NCI-H345 treated with DMSO at 0.1 percent for 48 hours (cell line): ENCODE data around the gene SH3RF1.

Source experiments
- DNase-seq: peaks from one replicate; lab custom pipeline; 2025; ENCODE audit not compliant: unreplicated experiment; lab: John Stamatoyannopoulos, UW

Gene SH3RF1

DNA sequence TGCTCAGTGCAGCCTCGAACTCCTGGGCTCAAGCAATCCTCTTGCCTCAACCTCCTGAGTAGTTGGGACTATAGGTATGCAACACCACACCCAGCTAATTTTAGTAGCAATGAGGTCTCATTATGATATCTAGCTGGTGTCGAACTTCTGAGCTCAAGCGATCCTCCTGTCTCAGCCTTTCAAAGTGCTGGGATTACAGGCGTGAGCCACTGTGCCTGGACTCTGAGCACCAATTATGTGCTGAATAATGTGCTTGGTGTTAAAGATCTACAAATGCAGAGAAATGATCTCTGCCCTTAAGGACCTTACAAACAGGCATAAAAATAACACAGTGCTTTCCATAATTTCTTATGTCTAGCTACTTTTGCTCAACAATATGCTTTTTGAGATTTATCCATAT is 131.7 kb downstream of the SH3RF1 start:
- DNase-seq = no peak

DNA sequence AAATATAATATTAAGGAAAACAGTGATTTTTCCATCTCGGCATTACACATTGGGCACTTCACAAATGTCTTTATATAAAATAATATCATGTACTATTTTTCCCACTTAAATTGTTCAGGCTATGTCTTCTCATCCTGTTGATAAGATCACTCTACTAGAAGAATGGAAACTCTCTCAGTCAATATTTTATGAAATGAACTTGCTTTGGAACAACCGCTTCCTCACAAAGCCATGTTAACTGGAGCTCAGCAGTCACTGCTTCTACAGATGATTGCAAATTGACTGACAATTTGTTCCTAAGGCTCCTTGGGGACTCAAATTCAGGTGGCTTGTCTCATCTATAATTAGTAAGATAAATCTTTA is 133.2 kb downstream of the SH3RF1 start:
- no peak for DNase-seq

DNA sequence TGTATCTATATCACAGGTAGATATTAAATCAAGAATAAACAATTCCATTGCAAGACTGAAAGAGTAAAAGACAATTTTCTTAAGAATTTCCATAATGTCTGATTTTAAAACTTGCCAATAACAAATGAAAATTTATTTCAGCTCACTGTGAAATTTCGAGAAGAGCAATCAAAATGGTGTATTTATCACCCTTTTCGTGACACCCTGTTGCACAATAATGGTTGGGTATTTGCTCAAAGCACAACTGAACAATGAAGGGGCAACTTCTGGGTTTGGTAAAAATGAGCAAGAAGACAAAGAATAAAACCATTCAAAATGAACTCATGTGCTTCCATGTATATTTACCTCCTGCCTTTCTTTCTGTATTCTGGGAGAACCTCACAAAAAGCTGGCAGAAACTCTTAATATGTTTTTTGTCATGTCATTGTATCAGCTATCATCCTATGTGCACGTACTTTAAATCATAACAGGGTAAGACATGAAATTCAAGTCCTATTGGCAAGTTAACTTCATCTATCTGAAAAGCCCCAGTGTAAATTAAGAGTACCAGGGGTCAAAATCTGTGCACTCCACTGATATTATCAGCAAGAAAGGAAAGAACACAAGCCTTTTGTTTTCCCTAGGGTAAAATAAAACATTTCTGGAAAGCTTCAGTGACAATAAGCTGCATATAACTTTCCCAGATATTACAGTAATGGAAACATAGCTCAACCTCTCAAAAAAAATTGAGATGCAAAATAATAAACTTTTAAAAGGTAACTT is 133.8 kb downstream of the SH3RF1 start:
- no peak for DNase-seq

DNA sequence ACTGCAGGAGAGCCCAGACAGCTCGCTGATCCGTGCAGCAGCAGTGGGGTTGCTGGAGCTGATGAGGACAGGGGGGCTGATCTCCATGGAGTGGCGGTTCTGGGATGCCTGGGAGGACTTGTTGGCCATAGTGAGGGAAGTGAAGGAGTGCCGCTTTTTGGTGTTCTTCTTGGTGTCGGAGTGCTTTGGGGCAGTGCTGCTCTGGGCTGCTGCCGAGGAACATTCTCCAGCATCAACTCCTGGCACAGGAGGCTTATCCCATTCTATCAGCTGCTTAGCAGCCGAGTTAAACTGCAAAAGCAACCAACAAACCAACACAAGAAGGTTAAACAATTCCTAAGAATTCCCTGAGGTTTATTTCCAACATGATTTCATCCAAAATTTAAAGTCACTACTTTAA is 134.4 kb downstream of the SH3RF1 start:
- no peak for DNase-seq

DNA sequence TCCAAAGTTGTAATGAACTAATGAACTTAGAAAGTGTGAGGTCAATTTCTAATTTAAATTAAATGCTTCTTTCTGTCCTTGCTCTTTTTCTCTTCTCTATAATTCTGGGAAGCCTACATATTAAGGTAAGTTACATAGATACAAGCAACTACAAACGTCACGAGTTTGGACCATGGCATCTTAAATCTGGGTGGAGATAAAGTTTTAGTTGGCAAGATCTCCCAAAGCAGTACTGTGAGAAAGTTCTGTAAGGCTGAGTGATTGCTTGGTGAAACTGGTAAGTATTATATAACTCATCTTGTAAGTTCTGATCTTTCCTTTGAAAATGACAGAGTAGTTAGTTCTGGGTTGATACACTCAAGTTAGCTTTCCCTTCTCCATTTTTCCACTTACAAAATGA is 135.0 kb downstream of the SH3RF1 start:
- no peak for DNase-seq

DNA sequence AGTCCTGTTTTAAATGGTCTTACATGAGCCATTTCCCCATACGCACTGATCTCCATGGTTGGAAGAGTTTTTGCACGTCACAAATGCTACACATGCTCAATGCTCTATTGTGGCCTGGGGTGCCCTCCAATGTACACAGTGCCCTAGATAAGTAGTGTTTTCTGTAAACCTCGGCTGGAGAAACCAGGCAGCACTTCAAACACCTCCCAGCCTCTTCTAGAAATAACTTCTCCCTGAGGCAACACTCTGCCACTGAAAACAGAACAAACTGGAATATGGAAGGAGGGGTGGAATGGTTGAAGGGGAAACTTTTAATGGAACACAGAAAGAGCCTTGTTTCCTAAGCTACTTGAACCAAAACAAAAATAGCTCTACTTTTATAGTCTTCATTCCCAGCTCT is 136.8 kb downstream of the SH3RF1 start:
- DNase-seq = no peak

DNA sequence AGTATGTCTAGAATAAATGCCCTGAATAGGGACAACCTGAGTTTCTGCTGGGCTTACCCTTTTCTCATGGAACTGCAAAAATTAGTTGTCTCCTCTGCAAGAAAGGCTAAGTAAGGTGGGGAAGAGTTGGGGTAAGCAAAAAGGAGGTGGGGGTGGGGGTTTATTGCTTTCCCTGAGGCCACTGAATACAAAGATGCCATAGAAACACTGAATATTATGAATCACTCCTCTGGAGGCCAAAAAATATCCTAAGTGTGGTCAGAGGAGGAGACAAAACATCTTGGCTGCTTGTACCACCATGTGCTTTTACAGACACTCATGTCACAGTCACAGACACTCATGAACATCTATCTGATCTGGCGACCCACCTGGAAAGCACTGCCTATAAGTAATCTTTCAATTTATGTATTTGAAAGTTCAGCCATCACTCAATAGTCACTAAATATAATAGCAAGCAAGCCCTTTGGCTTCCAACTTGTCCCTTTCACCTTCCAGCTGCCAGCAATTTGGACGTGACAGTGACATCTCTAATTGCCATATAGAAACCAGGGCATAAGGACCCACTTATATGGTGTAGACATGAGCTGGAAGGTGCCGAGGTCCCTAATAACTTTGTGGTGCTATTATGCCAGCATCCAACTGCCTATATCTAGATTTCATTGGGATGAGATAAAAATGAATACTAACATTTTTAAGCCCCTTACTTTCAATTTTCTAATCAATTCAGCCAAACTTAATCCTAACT is 138.0 kb downstream of the SH3RF1 start:
- no peak for DNase-seq

DNA sequence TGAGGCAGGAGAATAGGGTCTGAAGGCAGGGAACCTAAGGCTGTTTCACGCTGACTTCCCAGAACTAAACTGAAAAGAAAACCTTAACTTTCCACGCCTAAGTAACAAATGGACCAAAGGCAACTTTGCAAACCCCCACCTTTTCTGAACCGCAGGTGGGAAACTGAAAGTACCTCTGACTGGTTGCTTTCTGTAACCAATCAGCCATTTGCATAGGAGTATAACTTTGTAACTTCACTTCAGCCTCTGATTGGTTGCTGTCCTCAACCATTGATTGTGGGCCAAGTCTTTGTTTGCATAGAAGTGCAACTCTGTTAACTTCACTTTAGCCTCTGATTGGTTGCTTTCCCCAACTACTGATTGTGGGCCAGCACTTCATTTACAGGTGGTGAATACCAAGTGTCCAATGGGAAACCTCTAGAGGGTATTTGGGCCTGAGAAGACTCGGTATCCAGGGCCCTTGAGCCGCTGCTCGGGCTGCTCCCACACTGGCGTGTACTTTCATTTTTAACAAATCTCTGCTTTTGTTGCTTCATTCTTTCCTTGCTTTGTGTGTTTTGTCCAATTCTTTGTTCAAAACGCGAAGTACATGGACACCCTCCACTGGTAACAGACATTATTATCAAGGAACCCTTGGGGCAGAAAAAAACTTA is 139.1 kb downstream of the SH3RF1 start:
- DNase-seq = no peak

DNA sequence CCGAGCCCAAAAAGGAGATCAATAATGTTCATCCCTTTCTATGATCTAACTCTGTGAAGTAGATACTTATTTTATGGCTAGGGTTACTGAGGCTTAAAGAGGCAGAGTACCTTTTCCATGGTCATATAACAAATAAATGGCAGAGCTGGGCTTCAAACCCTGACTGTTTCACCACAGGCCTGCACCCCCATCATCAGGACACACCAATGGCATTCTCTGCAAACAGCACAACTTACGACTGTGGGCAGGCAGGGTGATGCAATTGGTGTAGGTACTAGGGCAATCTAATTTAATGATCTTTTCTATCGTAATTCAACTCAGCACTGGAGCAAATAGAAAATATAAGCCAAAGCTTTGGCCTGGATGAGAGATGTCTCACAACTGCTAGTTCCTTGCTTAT is 141.9 kb downstream of the SH3RF1 start:
- no peak for DNase-seq

DNA sequence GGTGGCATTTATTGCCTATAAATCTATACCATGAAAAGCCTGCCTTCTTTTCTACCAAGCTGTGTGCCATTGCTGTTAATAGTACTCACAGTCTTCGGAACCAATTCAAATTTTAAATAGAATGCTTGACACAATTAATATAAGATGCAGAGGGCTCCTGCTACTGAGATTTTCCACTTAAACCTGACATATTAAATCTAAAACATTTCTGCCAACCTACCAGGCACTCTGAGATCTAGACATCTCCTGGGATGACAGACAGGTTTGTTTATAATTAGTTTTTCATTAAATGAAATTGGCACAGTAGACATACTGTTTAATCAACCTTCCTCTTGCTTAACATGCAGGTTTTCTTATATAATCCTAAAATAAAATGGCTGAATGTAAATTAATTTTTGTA is 143.4 kb downstream of the SH3RF1 start:
- no peak for DNase-seq

DNA sequence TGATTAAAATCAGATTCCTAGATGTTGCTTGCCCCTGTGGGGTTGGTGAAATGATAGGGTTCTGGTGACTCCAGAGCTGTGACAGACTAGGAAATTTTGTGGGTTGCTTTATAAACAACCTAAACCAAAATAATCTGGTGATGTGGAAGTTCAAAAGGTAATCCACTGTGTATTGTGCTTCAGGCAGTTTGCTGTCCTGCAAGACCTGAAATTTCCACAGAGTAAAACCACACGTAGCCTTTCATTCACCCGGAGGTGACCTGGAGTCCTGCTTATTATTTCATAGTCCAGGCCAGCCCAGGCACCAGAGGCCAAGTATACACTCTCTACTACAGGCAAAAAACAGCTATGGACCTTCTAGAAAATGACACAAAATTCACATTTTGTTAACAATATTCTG is 146.1 kb downstream of the SH3RF1 start:
- DNase-seq = no peak

DNA sequence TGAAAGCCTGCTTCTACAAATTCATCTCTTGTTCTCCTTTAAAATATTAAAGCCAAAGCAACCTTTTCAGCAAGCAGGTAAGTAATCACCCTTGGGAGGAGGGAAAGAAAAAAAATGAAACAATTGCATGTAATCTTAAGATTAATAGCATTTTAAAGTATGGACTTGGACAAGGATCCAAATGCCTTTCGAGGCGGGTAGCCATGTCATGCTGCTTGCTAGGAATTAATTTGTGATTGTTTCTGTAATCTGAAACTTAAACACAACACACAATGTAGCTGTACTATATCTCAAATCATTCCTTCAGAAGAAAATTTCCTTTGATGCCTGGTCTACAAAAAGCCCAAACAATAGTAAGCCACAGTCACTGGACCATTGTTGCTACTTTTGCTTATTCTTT is 148.3 kb downstream of the SH3RF1 start:
- DNase-seq = no peak

DNA sequence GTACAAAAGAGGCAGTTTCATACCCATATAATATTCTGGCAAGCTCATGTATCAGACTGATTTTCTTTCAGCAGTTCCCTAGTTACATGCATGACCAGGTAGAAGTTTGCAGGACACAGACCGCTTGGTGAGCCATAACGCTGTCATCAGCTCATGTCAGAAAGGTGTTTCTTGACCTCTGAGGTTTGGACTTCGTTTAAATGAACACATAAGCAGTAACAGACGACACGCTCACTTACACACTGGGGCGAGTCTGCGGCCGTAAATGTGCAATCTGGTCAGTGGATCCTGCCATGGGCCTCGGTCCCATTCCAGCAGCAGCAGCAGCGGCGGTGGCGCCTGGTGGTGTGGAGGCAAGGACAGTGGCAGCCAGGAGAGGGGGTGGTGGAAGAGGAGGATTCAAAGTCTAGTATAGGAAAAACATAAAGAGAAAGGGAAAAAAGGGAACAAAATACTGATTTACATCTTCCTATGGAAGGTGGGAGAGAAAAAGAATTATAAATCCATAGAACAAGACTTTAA is 148.8 kb downstream of the SH3RF1 start:
- no peak for DNase-seq

DNA sequence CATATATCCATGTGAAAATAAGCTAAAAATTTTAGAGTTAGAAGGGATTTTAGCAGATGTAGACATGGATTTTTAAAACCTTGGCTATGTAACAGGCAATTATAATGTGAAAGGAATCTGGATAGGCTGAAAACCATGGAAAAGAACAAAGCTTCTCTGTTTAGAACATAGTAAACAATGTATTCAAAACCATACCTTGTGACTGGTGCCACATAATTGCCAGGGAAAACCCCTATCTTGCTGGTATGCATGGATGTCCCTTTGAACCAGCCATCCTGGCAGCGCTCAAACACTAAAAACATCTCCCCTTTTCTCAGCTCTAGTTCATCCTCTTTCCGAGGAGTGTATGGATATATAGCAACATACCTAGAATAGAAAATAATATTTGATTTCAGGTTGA is 150.1 kb downstream of the SH3RF1 start:
- DNase-seq = no peak

DNA sequence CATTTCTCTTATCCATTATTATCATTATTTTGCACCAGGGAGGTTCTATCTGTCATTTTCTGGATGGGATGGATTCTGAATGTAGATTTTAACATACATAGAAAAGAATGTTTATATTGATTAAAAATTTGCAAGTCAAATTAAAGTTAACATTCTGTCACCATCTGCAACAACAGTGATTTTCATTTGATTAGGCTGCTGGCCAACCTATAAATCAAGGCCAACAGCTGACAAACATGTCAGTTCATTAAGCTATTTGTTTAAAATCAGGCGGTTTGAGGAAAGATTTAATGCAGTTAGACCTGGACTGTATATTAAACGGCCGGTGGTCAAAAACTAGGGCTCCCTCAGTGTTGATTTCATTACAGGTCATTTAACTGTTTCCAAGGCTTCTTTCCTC is 151.2 kb downstream of the SH3RF1 start:
- no peak for DNase-seq

DNA sequence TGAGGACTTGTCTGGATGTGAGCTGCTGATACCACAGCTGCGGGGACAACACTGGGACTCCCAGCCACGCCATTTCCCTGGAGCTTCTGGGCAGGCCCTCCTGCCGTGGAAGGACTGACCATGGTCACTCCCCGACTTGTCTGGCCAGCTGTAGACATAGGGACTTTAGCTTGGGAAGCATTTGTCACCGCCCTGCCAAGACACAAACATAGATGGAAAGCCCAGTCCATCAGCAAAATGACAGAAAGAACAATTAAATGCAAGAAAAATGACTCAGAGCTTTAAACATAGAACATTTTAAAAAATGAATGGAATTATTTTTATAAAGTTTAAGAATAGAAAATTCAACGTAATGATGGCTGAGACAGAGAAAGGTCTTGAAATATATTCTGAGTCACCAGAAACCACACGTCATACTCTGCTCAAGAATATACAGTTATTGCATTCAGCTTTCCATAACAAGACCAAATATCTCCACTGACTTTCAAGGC is 153.1 kb downstream of the SH3RF1 start:
- DNase-seq = no peak

DNA sequence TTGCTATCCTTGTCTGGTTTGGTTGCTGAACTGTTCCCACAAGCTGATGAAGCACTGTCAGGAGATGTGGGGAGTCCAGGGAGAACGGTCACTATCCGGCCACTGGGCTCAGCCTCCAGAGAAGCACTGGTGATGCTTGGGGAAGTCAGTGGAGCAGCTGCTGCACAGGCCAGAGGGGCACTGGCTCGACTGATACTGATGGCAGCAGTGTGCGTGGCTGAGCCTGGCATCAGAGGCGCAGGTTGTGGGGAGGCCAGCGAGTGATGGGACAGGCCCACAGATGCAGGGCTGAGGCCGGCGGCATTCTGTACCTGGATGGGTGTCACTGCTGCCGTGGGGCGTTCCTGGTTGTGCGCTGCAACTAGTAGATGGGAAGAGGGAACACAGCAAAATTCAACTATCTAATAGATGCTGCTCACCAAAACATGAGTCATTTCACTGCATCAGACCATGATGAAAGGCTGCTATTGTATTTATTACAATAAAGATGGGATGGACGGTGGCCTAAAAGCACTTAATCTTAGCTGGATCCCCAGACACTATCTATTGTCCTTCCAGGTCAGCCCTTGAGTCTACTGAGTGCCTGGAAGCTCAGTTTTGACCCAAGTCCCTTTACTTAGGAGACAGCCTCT is 154.4 kb downstream of the SH3RF1 start:
- no peak for DNase-seq

DNA sequence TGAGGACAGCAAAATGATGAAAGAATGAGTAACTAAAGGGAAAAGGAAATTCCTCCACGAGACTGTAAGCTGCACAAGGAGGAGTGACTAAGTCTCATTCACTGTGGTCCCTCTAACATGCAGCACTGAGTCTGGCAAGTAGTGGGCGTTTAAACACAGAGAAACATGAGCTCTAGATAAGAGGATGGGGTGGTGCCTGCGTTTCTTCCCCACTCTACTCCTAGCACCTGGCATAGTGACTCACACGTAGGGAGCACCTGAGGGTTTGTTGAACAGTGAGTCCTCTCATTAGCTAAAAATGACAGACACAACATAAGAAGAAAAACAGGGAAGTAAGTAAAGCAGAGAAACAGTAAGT is 154.9 kb downstream of the SH3RF1 start:
- no peak for DNase-seq

DNA sequence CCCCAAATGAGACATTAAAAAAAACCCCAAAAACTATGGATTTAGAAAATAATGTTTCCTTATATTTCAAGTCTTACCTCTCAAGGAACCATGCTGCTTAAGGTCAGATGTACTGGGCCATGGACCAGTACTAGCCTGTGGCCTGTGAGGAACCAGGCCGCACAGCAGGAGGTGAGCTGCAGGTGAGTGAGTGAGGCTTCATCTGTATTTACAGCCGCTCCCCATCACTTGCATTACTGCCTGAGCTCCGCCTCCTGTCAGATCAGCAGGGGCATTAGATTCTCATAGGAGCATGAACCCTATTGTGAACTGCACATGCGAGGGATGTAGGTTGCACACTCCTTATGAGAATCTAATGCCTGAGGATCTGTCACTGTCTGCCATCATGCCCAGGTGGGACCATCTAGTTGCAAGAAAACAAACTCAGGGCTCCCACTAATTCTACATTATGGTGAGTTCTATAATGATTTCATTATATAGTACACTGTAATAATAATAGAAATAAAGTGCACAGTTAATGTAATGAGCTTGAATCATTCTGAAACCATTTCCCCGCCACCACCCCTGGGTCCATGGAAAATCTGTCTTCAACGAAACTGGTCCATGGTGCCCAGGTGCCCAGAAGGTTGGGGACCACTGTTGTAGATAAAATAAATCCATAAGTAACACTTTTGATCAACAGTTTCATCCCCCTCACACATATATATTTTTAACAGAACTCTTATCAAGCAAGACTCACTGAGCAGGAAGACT is 155.4 kb downstream of the SH3RF1 start:
- DNase-seq = no peak

DNA sequence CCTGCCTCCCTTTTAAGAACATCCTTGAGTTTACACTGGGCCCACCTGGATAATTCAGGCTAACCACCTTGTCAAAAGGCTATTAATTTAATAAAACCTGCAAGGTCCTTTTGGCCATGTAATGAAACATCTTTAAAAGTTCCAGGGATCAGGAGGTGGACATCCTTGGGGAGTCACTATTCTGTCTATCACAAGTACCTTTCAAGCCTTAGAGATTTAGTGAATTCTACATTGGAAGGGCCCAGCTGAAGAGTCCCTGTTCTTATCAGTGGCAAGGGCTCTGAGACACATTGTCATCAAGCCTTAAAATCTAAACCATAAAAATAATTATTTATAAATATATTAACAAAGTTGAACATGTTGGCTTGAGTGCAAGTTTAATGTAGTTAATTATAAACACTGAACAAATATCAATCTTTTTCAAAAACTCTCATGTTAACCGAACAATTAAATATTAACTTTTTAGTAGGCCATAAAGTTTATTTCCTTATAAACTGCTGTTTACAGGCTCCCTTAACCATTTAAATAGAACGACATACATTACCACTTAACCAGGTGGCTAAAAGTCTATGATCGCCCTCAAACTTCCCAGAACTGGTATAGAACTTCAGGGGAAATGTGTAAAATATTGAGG is 156.3 kb downstream of the SH3RF1 start:
- no peak for DNase-seq
